Fibroblast of the aortic adventitia (primary cell): ENCODE results near the gene GARS1. TPM values are rescaled to one million over a fixed set of nuclear protein-coding genes. Genes with fewer than 3 reads are reported as not detected.
"Not testable (repeated sequence)": the region's sequence is repeated elsewhere in the genome, so short reads cannot be mapped to it uniquely, and the experiment has no call there.

ENCODE experiments used
- DNase-seq: peaks from one replicate; pipeline ENCODE4 v3.0.0-alpha.2; 2010; ENCODE audit warnings: low read depth
- H3K4me3 ChIP-seq: 2 replicates; pipeline ENCODE4 v1.5.1; 2011; ENCODE audit warnings: low read depth, mild to moderate bottlenecking, control low read depth, low read length, moderate library complexity
- CTCF ChIP-seq: IDR thresholded peaks from 2 replicates; pipeline ENCODE4 v1.5.1; 2011; ENCODE audit warnings: mild to moderate bottlenecking, low read length, control low read depth, inconsistent platforms; ENCODE audit not compliant: insufficient read depth
- total RNA-seq: library from RNA; depleted of rRNA; stranded (reverse); fragments of >200 nt; gene quantifications from 2 replicates; pipeline ENCODE4 v1.2.3, GENCODE V29; 2012; ENCODE audit warnings: low replicate concordance

The GARS1 gene
- total RNA-seq, 1 donor, result 452 TPM

- no peak overlapping the region for H3K4me3 ChIP-seq
- no peak for DNase-seq
- TF ChIP-seq CTCF, result no peak
Observed at GRCh38 chr7:30572212-30572841, 22.4 kb upstream of the GARS1 start.

GRCh38 chr7:30575910-30576309 is 18.8 kb upstream of the GARS1 start:
- DNase-seq, result no peak
- no peak for TF ChIP-seq CTCF
- H3K4me3 ChIP-seq, result no peak overlapping the region

GRCh38 chr7:30583181-30583580 is 11.5 kb upstream of the GARS1 start:
- TF ChIP-seq CTCF, result no peak
- no peak overlapping the region for H3K4me3 ChIP-seq

GRCh38 chr7:30584415-30584814 is 10.3 kb upstream of the GARS1 start:
- no peak for TF ChIP-seq CTCF
- no peak overlapping the region for H3K4me3 ChIP-seq

More at GRCh38 chr7:30583181-30583580, 11.5 kb upstream of the GARS1 start:
- no peak for DNase-seq

GRCh38 chr7:30584965-30585364 is 9.7 kb upstream of the GARS1 start:
- no peak for TF ChIP-seq CTCF
- no peak overlapping the region for H3K4me3 ChIP-seq
- no peak for DNase-seq

More at GRCh38 chr7:30584415-30584814, 10.3 kb upstream of the GARS1 start:
- no peak for DNase-seq

GRCh38 chr7:30585675-30586074 is 9.0 kb upstream of the GARS1 start:
- TF ChIP-seq CTCF, result no peak
- H3K4me3 ChIP-seq, result no peak overlapping the region
- no peak for DNase-seq

GRCh38 chr7:30587547-30587946 is 7.1 kb upstream of the GARS1 start:
- not testable (repeated sequence) for H3K4me3 ChIP-seq, DNase-seq
